Measurements from ENCODE around the gene GLYAT. TPM values are rescaled to one million over a fixed set of nuclear protein-coding genes. Genes with fewer than 3 reads are reported as not detected.

Gene GLYAT
- total RNA-seq, 1 donor from 2014 or later: not detected

- no peak overlapping the region for H3K4me3 ChIP-seq (ENCODE audit: low read depth, low read length)
- no peak for TF ChIP-seq CTCF (conservative IDR thresholded peaks at IDR 0.05; ENCODE audit: low read depth, low read length)
- DNase-seq (ENCODE audit: low read depth): no peak
Measured at GRCh38 chr11:58768137-58768536, 36.4 kb upstream of the GLYAT start.

DNA sequence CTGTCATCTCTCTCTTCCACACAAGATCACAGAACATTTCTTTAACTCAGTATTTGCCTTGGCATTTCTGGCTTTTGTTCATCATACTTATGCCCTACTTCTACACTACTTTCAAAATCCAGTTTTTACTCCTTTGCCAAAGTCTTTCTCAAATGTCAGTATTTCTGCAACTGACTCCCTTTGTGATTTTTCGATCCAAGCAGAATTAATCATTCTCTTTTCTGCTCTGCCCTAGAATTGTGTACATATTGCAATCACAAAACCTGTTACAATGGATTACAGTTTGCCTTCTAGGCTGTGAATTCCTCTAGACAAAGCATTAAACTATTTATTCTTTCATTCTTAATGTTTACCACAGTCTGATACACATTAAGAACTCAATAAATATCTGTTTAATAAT is 33.3 kb upstream of the GLYAT start:
- no peak for DNase-seq (ENCODE audit: low read depth)

DNA sequence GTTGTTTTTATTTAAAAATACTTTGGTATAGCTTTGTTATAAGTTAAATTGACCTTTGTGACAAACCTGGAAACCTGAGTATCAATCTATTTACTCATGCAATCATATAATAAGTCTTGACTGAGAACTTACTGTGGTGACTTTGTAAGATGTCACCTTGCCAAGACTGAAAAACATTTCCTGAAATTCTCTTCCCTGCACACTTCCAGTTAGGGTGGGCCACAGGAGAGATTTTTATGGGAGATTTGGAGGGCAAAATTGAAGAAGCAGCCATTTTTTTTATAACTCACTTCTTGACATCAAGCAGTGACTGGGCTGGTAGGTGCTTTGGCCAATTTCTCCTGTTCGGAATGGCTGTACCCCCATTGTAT is 31.4 kb upstream of the GLYAT start:
- H3K4me3 ChIP-seq (ENCODE audit: low read depth, low read length): no peak overlapping the region
- TF ChIP-seq CTCF (conservative IDR thresholded peaks at IDR 0.05; ENCODE audit: low read depth, low read length): no peak
- no peak for DNase-seq (ENCODE audit: low read depth)

More for the DNA sequence above, 33.3 kb upstream of the GLYAT start:
- no peak overlapping the region for H3K4me3 ChIP-seq (ENCODE audit: low read depth, low read length)
- no peak for TF ChIP-seq CTCF (conservative IDR thresholded peaks at IDR 0.05; ENCODE audit: low read depth, low read length)

DNA sequence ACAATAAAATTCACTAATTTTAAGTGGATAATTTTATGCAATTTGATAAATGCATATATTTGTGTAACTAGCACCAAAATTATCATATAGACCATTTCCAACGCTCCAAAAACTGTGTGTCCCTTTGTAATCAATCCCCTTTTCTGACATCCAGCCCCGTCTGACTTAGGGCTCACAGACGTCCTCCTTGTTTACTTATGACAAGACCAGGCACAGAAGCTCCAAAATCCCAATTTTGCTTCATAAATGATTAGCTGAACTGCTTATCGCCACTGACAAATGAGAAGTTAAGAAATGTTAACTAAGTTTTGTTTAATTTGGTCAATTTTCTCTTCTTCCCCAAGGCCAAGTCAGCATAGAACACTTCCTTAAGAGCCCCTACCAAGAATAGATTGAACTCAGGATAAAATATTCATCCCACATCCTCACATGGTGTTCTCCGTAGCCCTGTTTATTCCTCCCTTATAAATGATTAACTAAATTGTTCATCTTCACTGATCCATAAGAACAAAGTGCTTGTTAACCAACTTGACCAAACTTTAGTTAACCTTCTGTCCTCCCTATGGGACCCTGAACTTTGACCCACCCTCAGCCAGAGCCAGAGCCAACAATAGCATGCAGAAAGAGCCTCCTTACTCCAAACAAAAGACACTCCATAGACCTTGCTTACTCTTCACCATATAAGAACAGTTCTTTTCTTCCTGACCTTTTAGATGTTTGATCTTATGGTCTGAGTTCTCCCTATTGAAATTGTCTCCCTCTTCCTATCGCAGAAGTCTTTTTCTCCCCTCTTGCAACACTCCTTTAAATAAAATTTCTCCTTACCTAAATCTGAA is 30.8 kb upstream of the GLYAT start:
- H3K4me3 ChIP-seq (ENCODE audit: low read depth, low read length): no peak overlapping the region
- TF ChIP-seq CTCF (conservative IDR thresholded peaks at IDR 0.05; ENCODE audit: low read depth, low read length): no peak
- peak; percentile 95 for DNase-seq (ENCODE audit: low read depth)

- no peak overlapping the region for H3K4me3 ChIP-seq (ENCODE audit: low read depth, low read length)
- no peak for DNase-seq (ENCODE audit: low read depth)
- TF ChIP-seq CTCF (conservative IDR thresholded peaks at IDR 0.05; ENCODE audit: low read depth, low read length): no peak
Measured at GRCh38 chr11:58757439-58757838, 25.7 kb upstream of the GLYAT start.

DNA sequence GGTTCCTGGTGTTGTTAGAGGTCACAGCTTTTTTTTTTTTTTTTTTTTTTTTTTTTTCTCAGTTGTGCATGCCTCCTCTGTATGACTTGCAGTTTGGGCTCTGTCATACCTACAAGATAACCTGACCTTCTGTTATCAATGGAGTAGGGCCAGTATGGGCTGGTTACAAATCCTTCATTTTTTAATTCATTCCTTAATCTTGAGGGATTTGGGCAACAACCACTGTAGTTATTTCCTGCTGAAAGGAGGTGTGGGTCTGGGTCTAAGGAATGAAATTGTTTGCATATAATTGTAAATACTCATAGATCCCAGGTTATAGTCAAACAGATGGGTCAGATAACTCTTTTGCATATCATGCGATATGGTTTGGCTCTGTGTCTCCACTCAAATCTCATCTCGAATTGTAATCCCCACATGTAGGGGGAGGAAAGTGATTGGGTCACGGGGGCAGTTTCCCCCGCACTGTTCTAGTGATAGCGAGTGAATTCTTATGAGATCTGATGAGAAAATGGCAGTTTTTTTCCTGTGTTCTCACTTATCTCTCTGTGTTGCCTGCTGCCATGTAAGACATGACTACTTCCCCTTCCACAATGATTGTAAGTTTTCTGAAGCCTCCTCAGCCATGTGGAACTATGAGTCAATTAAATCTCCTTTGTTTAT is 14.1 kb upstream of the GLYAT start:
- no peak for DNase-seq (ENCODE audit: low read depth)
- no peak for TF ChIP-seq CTCF (conservative IDR thresholded peaks at IDR 0.05; ENCODE audit: low read depth, low read length)
- no peak overlapping the region for H3K4me3 ChIP-seq (ENCODE audit: low read depth, low read length)
